Measurements from ENCODE around the gene CRYBB3.

The CRYBB3 gene

DNA sequence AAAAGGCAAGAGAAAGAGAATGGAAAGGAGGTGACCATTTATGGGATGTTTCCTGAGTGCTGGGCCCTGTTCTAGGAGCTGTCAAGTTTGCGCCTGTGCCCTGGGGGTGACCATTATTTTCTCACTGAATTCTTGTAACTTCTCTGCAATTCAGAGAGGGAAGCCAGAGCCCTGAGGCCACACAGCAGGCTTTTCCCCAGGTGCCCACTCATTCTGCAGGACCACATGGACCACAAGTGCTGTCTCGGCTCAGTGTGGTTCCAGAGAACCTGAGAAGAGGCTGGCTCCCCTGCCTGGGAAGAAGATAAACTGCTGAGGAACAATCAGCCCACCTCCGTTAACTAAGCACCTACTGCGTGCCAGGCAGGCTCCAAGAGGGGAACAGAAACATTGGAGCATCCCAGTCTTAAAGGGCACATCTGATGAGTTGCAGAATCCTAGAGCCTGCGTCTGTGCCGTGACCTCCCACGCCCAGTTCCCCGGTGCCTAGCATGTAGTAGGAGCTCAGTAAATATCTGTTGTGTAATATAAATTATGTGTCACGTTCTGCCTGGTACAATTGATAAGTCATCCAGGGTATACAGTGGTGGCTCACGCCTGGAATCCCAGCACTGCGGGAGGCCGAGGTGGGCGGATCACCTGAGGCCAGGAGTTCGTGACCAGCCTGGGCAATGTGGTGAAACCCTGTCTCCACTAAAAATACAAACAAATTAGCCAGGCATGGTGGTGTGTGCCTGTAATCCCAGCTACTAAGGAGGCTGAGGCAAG is 31.6 kb upstream of the CRYBB3 start:
- no peak for DNase-seq (ENCODE audit: low spot score)
- POLR2A ChIA-PET (ENCODE audit: low non-redundant PET): no interaction called here
- CTCF ChIA-PET: interaction anchor here (0.6 kb wide), 1 partner anchor 110 kb away, joined by 5 read pairs; no protein-coding TSS in a partner anchor
- TF ChIP-seq CTCF (conservative IDR thresholded peaks at IDR 0.05; ENCODE audit: low read depth): no peak
- H3K27ac ChIP-seq: peak overlapping the region; percentile 81

- TF ChIP-seq CTCF (conservative IDR thresholded peaks at IDR 0.05; ENCODE audit: low read depth): no peak
- ChIA-PET CTCF (interaction anchor here (1.1 kb wide), 1 partner anchor 112 kb away, joined by 5 read pairs; no protein-coding TSS in a partner anchor), POLR2A (ENCODE audit: low non-redundant PET) (no interaction called here)
- no peak for DNase-seq (ENCODE audit: low spot score)
- H3K27ac ChIP-seq: peak overlapping the region; percentile 81
Measured at GRCh38 chr22:25169278-25170031, 30.2 kb upstream of the CRYBB3 start.

- CTCF ChIA-PET: interaction anchor here (0.7 to 1.1 kb wide), 3 partner anchors 59 to 113 kb away, joined by 3 to 5 read pairs (median 3); no protein-coding TSS in a partner anchor
- DNase-seq (ENCODE audit: low spot score): no peak
- POLR2A ChIA-PET (ENCODE audit: low non-redundant PET): no interaction called here
- peak overlapping the region; percentile 81 for H3K27ac ChIP-seq
- TF ChIP-seq CTCF (conservative IDR thresholded peaks at IDR 0.05; ENCODE audit: low read depth): no peak
Measured at GRCh38 chr22:25170426-25170980, 29.2 kb upstream of the CRYBB3 start.

GRCh38 chr22:25172153-25172552 is 27.5 kb upstream of the CRYBB3 start:
- no peak for TF ChIP-seq CTCF (conservative IDR thresholded peaks at IDR 0.05; ENCODE audit: low read depth)

GRCh38 chr22:25174156-25174887 is 25.3 kb upstream of the CRYBB3 start:
- ChIA-PET CTCF (no interaction called here), POLR2A (ENCODE audit: low non-redundant PET) (no interaction called here)
- DNase-seq (ENCODE audit: low spot score): no peak
- H3K27ac ChIP-seq: peak overlapping the region; percentile 92
- no peak for TF ChIP-seq CTCF (conservative IDR thresholded peaks at IDR 0.05; ENCODE audit: low read depth)

More at GRCh38 chr22:25172153-25172552, 27.5 kb upstream of the CRYBB3 start:
- peak overlapping the region; percentile 37 for H3K27ac ChIP-seq
- DNase-seq (ENCODE audit: low spot score): no peak
- ChIA-PET CTCF (interaction anchor here (0.6 to 0.7 kb wide), 3 partner anchors 62 to 567 kb away, joined by 3 to 6 read pairs (median 4); no protein-coding TSS in a partner anchor), POLR2A (ENCODE audit: low non-redundant PET) (no interaction called here)
